Esophagus squamous epithelium (tissue), 4 donors: ENCODE measurements around the gene NOSTRIN.

Experiments used
- POLR2A ChIP-seq, 4 donors: fragments of 450-650 bp; IDR thresholded peaks; one replicate each; pipeline ENCODE4 v1.6.1; 2017; ENCODE audit warnings: antibody characterized with exemption in 4 of 4, mild to moderate bottlenecking in 4 of 4, moderate library complexity in 3 of 4
- TF ChIP-seq, protein P1 (sequence below), 6 experiments: fragments of 450-650 bp in 4 of 6; fragments of 200-600 bp in 2 of 6; sonication (generic) in 2 of 6; IDR thresholded peaks; one replicate each; pipeline ENCODE4 v1.5.1; 2016 to 2019; ENCODE audit warnings: antibody characterized with exemption in 6 of 6, mild to moderate bottlenecking in 4 of 6, moderate library complexity in 4 of 6

DNA sequence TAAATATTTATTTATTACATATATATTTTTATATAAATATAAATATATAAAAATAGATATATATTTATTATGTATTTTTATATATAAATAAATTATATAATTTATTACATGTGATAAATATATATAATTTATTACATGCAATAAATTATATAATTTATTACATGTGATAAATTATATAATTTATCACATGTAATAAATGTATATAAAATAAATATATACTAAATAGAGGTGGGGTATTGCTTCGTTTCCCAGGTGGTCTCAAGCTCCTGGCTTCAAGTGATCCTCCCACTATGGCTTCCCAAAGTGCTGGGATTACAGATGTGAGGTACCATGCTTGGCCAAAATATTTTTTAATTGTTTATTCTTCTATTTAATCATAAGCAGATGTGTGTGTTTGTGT lies 95.0 kb downstream of the NOSTRIN start:
- TF ChIP-seq, protein P1, sequence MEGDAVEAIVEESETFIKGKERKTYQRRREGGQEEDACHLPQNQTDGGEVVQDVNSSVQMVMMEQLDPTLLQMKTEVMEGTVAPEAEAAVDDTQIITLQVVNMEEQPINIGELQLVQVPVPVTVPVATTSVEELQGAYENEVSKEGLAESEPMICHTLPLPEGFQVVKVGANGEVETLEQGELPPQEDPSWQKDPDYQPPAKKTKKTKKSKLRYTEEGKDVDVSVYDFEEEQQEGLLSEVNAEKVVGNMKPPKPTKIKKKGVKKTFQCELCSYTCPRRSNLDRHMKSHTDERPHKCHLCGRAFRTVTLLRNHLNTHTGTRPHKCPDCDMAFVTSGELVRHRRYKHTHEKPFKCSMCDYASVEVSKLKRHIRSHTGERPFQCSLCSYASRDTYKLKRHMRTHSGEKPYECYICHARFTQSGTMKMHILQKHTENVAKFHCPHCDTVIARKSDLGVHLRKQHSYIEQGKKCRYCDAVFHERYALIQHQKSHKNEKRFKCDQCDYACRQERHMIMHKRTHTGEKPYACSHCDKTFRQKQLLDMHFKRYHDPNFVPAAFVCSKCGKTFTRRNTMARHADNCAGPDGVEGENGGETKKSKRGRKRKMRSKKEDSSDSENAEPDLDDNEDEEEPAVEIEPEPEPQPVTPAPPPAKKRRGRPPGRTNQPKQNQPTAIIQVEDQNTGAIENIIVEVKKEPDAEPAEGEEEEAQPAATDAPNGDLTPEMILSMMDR (IDR thresholded peaks at IDR 0.05) = no peak
- TF ChIP-seq POLR2A (IDR thresholded peaks at IDR 0.05) = no peak
